Measurements from ENCODE around the gene ASNSD1. TPM values are rescaled to one million over a fixed set of nuclear protein-coding genes. Genes with fewer than 3 reads are reported as not detected.

The ASNSD1 gene
- total RNA-seq = 49.7 and 54.3 TPM in 2 replicates

DNA sequence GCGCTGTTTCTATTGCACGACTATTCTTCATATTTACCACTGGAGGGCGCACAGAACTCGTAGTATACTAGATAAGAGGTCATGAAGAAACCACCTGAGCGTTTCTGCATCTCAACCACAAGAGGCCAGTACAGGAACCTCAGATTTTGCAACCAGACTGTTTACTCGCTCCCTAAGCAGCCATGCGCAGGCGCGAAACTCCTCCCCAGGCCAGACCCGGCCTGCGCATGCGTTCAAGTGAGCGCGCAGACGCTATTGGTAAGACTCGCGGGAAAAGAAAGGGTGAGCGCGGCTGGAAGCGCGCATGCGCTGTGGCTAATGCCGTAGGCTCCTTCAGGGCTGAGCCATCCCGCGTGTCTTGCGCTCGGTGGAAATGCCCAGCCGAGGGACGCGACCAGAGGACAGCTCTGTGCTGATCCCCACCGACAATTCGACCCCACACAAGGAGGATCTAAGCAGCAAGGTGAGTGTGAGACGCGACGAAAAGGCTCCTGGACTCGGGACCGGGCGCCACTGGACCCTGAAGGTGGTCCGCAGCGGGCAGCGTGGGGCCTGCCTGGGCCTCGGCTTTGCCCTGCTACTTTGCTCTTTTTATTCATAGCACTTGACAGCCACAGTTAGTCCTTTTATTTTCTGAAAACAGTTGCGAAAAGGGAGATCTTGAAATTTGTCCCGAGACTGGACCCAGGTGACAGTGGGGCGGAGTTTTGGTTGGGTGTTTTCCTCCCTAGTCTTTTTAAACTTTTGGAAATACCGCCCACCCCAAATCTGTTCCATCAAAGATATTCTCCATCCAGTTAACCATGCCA lies at the start of gene ASNSD1:
Gene ASNSD1, plus strand, starts transcription at position 312 of the 809 bp plus-strand sequence. CDS start 4,674 bp downstream, outside the sequence.

GRCh38 chr2:189674374-189675112 lies 13.3 kb downstream of the ASNSD1 start, which contains the start of gene ANKAR:
Gene ANKAR (plus strand): TSS chr2:189674670. CDS start chr2:189676491, 1,821 bp downstream.

Other genes starting within 250 kb of the ASNSD1 start
- gene WDR75, start 220.0 kb upstream of the ASNSD1 start, total RNA-seq = 39.8 and 40.0 TPM in 2 replicates
- 2.9 and 3.1 TPM in 2 replicates for gene SLC40A1, start 80.7 kb upstream of the ASNSD1 start, total RNA-seq
- 1.7 and 3.1 TPM in 2 replicates for gene ANKAR, start 13.2 kb downstream of the ASNSD1 start, total RNA-seq
- 8.0 and 9.0 TPM in 2 replicates for gene OSGEPL1, start 101.3 kb downstream of the ASNSD1 start, total RNA-seq
- gene ORMDL1, start 122.9 kb downstream of the ASNSD1 start, total RNA-seq = 44.2 and 50.5 TPM in 2 replicates
- 9.7 and 11.9 TPM in 2 replicates for gene PMS1, start 123.0 kb downstream of the ASNSD1 start, total RNA-seq

All from mammary microvascular endothelial cell (primary cell).